ENCODE data around the gene ACKR3.

Gene ACKR3

DNA sequence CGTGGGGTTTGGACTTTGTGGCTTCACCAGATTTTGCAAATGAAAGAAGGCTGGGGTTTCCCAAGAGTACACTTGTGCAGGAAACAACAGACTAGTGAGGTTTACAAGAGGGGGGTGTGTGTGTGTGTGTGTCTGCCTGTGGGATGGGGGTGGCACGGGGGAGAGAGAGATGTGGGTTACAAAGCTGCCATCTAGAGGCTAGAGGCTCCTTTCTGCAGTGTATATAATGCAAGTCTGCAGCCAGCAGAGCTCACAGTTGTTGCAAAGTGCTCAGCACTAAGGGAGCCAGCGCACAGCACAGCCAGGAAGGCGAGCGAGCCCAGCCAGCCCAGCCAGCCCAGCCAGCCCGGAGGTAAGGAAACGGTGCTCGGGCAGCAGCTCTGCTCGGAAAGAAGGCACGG lies at the start of gene ACKR3:
TSS of gene ACKR3 (plus strand) at position 253 of the 401 bp plus-strand sequence. CDS start 10,641 bp downstream, outside the sequence.
- DNase-seq (ENCODE audit: low spot score) = no peak

DNA sequence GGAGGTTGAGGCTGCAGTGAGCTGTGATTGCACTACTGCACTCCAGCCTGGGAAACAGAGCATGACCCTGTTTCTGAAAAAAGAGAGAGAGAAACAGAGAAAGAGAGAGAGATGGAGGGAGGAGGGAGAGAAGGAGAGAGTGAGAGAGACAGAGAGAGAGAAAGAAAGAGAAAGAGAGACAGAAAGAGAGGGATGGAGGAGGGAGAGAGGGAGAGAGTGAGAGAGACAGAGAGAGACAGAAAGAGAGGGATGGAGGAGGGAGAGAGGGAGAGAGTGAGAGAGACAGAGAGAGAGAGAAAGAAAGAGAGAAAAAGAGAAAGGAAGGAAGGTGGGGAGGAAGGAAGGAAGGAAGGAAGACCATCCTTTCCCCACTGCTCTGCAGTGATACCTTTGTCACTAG lies 48.1 kb upstream of the ACKR3 start:
- no peak for DNase-seq (ENCODE audit: low spot score)

DNA sequence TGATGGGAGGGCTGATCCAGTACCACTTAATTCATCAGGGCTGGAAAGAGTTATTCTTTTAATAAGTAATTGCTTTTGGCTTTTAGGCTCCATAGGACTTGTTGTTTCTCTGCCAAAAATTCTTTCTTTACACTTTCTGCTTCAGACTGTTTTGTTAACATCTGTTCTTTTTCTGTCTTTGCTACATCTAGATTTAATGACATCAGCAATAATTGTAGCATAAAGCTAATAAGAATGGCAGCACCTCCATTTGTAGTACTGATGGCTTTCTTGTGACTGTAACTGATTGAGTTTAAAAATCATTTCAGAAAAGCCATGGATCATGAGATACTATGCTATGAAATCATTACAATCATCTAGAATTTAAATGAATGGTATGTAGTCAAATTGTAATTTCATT lies 46.4 kb upstream of the ACKR3 start:
- no peak for DNase-seq (ENCODE audit: low spot score)

DNA sequence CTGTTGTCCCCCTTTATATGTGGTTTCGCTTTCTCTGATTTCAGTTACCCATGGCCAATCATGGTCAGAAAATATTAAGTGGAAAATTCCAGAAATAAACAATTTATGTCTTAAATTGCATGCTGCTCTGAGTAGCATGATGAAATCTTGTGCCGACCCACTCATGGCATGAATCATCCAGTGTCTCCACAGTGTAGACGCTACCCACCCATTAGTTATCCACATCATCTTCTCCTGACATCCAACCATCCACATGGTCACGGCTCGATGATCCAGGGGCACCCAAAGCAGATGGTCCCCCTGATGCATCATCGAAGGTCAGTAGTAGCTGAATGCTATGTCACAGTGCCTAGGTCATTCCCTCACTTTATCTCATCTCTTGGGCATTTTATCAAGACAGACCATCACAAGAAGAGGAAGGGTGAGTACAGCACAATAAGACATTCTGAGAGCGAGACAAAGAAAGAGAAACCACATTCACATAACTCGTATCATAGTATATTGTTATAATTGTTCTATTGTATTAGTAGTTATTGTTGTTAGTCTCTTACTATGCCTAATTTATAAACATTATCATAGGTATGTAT lies 44.1 kb upstream of the ACKR3 start:
- no peak for DNase-seq (ENCODE audit: low spot score)

DNA sequence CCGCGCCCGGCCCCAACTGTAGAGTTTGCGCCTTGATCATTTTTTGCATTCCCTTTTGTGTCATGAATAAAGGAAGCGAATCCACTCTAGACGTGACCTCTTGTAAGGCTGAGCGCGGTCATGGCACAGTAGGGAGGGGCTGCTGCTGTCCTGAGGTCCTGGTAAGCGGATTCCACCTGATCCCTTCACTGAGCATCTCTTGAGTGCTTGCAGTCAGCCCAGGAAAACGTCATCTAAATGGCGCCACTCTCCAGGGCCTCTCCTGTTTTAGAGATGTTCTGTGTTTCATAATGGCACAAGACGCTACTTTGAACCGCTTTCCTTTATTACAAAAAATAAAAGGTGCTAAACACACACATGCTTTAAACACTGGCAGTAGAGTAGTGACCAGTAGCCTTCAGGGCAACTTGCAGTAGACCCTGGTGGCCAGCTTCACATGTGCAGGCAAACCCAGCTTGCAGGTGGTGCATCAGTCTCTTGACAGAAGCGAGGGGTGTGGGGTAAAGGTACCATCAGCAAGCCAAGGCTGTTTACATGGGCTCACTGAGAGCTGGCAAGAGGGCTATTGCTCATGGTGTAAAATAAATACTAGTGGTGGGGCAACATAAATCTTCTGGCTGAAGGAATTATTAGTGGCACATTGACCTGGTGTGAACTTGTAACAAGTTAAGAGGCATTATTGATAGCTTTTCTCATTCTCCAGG lies 43.0 kb upstream of the ACKR3 start:
- DNase-seq (ENCODE audit: low spot score) = no peak

DNA sequence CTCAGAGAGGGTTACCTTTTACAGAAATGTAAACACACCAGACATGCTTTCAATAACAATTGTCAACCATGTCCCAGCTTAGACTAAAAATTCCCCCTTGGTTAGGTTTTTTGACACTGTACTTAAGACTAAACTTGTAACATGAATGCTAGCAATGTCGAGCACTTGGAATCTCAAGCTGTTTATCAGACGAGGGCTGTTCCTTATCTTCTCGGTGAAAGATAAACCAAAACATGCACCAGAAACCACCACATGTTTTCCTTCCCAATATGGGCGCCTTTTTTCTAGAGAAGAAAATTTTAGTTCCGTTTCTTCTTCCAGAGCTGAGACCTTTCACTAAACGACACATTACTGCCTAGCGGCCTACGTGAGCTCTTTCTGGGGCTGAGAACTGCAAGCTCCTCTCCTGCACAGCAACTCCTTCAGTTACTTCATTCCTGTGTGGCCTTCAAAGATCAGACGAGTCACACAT lies 42.4 kb upstream of the ACKR3 start:
- no peak for DNase-seq (ENCODE audit: low spot score)

DNA sequence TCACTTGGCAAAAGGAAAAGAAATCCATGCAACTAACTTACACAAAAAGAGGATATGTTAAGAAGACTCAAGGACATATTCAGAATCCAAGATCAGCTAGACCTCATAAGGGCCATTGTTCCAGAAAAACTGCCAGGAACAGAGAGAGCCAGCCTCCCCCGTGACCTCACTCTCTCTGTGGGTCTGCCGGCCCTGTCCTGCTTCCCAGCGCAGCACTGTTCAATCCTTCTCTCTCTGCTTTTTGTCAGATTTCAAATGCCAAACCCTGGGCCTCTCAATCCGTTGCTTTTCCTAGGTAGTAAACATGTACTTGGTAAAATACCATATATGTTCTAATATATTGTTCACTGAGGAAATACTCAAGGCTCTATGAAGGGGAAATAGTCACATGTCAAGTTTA lies 40.0 kb upstream of the ACKR3 start:
- no peak for DNase-seq (ENCODE audit: low spot score)

DNA sequence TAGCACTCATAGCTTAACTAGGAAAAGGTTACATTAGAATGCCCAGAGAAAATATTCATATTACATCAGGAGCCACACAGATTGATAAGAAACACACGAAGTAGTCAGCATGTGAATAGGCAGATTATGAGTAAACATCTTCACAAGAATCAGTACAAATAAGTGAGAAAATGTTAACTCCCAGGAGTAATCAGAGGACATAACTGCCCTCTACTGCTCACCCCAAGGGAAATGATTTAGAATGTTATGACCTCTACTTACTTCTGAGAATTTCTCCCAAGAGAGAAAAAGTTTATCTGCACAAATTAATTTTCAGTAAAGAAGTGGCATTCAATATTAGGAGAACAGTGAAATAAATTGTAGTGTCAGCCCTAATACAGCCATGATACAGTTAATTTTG lies 39.1 kb upstream of the ACKR3 start:
- no peak for DNase-seq (ENCODE audit: low spot score)

DNA sequence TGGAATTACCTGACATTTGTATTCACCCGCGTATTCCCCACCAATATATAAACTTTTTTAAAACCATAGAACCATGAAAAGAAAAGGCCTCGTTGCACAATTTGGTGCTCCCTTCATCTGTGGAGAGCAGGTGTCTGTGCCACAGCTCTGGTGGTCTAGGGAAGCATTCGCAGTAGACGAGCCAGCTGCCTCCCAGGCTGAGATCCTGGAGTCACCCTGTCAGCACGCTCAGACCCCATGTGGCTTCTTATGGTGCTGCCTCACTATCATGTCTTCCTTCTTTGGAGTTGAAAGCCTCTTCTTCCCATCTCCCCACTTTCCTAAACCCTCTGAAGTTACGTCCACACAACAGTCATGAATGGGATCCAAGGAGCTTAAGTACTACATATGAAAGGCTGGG lies 38.4 kb upstream of the ACKR3 start:
- no peak for DNase-seq (ENCODE audit: low spot score)

DNA sequence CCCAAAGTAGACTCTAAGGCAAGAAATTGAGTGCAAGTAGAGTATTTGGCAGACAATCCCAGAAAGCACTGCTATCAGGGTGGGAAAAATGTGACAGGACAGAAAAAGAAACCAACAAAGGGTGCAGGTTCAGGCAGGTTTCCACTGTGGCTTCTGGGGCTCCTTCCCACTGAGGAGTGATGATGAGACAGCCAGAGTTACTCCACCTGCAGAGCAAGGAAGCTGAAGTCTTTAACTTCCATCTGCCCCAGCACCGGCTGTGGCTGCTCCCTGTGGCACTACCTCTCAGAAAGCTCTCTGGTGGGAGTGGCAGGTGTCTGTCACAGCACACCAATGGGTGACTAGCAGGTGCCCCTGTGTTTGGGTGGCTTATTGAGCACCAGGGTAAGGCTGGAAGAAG lies 37.6 kb upstream of the ACKR3 start:
- DNase-seq (ENCODE audit: low spot score) = no peak

DNA sequence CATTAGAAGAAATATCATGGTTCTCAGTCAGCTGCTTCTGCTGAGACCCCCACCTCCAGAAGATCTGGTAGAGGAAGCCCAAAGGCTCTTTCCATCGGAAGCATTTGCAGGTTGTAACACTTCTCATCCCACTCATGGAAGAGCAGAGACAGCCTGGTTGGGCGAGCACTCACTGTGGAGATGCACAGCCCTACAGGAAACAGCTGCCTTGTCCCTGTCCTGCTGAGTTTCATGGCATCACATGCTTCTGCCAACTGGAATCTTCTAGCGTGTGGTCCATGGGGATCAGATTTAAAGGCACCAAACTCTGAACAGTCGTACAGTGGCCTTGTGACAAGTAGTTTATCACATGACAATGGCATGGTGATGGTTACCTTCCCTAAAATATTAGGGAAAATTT lies 36.3 kb upstream of the ACKR3 start:
- no peak for DNase-seq (ENCODE audit: low spot score)

DNA sequence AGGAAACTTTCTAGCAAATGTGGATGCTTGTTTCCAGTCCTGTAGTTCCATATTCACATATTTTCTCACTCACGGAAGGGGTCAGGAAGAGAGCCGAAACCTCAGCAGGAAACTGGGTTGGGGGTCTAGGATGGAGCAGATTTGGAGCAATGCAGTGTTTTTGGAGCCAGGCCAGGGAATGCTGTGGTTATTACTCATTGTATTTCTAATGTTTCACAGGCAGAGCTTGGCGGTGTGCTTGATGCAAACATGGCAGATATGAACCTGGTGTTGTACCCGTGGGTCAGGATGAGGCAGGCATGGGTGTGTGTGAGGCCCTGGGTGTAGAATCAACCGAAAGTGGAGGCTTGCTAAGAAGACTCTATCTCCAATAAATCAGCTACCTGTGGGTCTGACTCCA lies 34.6 kb upstream of the ACKR3 start:
- DNase-seq (ENCODE audit: low spot score) = no peak

DNA sequence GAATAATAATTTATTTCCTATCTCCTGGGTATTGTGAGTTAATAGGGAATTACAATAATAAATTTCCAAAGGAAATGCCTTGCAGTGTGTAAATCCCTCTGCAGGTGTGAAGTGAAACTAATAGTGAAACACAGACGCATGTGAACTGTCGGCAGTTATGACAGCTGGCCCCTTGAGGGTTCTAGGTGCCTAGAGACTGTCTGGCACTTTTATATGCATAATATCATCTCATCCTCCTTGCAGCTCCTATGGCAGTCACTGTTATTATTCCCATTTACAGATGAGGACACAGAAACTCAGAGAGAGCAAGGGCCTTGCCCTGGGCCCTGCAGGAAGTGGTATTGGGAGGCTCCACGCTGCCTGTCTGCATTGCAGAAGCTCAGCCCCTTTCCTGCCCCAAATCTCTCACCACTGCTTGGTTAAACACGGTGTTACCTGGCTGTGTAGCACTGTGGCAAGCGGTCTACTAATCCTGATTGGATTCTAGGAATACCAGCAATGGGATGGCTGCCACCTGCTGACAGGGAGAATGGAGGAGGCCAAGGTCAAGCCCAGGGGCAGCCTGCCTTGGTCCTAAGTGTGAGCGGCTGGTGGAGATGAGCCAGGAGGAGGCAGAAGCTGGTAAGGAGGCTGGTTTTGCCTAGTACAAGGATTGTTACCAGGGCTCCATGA lies 32.8 kb upstream of the ACKR3 start:
- no peak for DNase-seq (ENCODE audit: low spot score)

DNA sequence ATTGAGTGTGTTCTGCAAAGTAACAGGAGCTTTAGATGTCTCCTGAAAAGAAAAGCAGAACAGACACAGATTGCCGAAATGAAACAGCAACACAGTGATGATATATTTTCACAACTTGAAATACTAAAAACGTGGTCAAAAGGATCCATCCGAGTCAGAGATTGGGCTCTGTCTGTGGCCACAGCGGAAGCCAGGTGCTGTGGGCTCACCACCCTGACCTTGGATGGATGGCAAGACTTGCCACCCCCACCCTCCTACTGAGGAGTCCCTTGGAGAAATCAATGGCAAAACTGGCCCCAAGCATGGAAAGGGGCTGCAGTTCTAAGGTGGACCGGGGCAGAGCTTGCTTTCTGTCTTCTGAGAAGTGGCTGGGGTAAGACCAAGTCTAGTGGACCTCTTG lies 31.4 kb upstream of the ACKR3 start:
- no peak for DNase-seq (ENCODE audit: low spot score)

DNA sequence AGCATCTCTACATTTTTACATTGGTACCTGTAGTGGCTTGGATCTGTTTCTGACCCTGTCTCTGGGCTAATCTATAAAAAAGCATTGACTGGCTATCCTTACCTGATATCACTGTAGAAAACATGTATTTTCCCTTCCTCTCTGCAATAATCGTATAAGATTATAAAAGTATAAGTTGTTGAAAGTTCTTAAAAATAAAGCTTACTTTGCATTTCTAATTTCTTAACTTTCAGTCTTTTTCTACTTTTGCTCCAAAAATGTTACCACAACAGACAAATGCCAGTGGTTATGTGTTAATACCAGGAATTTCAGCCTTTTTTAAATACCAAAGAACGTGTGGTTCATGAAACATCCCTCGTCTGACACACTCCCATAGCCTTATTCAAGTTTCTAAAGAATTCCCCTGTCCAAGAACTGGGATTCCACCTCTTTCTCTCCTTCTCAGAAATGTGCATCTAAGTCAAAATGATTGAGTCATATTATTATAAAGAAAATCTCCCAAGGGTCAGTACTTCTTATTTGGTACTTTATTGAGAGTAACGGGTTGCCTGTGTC lies 28.5 kb upstream of the ACKR3 start:
- no peak for DNase-seq (ENCODE audit: low spot score)

DNA sequence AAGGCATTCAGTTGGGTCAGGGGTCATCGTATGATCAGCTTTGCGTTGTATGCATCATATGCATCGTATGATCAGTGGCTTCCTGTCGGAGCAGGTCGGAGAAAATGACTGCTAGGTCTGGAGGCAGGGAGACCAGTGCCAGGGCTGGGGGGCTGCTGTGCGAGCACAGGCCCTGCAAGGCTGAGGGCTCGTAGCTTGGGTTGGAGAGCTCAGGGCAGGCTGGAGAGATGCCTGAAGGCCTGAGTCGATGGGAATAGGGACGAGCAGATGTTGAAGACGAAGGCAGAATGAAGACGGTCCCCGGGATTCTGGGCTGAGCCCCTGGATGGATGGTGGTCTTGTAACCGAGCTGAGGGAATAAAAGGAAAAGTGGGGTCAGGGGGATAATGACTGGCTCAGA lies 25.3 kb upstream of the ACKR3 start:
- no peak for DNase-seq (ENCODE audit: low spot score)

DNA sequence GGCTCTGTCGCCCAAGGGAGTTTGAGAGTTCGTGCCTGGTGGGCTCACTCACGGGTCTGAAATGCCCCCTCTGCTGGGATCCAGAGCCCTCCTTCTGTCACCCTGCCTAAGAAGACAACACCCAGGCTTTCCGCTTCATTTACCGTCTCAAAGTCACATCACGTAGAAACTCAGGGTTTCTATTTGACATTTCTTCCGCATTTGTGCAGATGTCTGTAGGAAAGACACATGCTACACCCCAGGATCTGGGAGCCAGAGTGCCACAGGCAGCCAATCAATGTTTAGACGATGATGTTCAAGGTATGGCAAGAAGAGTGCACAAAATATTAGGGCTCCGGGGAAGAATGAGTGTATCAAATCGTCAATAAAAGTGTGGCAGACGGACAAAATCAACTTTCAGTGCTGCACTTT lies 24.4 kb upstream of the ACKR3 start:
- DNase-seq (ENCODE audit: low spot score) = no peak

DNA sequence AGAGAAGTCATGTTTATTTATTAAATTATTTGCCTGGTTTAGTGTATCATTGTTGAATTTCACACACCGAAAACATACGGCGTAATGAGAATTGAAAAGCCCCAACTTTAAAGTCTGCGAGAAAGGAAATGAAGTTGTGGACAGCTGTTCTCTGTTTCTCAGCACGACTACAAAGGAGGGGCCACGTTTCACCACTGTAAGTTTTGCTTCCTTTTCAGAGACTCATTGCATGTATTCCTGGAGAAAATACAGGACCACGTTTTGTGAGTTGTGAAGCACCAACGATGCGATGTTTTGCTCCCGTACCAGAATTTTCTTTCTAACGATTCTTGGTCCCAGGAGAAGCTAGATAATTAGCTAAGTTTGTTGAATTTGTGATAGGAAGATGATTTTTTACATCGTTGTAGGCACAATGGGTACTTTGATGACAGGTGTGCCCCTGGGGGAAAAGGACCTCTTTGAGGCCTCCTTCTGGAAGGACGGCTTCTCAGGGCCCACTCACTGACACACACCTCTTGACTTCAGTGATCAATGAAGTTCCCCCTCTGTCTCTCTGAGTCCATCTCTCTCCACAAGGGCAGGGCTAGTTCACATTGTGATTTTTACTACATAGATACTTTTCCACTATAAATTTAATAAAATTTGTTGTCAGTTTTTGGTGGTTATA lies 23.7 kb upstream of the ACKR3 start:
- no peak for DNase-seq (ENCODE audit: low spot score)

DNA sequence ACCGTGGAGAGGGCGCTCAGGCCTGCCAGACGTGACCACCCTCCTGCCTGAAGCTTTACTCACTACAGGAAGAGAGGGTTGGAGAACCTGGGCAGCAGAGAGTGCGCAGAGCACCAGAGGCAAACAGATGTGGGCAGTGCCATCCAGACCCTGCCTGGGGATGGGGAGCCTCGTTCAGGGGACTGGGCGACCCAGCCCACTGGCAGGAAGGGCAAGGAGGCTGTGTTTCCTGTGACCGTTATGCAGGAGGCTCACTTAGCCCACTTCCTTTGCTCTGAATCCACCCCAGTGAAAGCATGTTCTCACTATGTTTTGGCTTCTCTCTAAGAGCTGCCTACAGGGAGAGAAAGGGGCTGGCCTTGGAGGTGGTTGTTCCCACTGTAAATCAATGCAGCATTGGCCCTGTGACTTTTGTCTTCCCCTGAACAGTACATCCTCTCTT lies 23.0 kb upstream of the ACKR3 start:
- no peak for DNase-seq (ENCODE audit: low spot score)

DNA sequence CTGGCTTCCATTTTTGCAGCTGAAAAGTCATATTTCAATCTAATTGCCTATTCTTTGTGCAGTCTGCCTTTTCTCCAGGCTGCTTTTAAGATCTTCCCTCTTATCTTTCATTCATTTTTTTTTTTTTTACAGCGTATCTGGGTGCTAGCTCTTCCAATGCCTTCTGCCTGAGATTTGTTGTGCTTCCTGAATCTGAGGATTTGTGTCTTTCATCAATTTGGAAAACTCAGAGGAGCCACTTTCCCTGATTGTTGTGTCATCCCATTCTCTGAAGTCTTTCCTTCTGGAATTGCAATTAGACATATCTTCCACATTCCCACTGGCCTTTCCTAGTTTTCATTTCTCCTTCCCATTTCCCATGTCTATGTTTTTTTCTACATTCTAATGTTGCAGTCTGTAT lies 21.9 kb upstream of the ACKR3 start:
- no peak for DNase-seq (ENCODE audit: low spot score)

DNA sequence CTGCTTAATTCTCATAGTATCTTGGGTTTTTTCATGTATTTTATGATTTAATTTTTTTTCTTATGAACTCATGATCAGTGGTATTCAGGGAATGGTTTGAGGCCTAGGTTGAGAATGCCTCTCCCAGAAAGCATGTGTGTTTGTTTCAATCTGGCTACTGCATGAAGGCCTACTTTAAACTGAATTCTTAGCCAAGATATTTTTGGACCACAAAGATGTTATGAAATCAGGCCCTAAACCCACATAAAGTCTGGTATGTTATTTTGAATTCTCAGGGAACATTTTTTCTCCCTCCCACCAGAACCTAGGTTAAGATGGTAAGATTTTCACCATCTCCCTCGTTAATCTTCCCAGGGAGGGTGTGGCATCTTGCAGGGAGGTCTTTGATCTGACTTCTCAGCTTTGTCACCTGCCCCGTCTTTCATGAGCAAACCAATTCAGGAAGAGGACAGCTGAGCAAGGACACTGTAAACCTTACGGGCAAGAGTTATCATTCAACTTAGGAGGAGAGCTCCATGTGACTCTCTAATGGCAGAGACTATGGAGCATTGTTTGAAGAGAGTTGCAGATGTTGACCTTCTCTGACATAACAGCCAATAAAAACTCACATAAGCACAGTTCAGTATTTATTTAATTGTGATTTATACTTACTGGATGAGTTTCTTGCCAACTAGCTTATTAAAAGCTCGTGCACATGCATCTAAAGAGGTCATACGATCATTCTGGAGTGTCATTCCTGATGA lies 21.3 kb upstream of the ACKR3 start:
- no peak for DNase-seq (ENCODE audit: low spot score)

DNA sequence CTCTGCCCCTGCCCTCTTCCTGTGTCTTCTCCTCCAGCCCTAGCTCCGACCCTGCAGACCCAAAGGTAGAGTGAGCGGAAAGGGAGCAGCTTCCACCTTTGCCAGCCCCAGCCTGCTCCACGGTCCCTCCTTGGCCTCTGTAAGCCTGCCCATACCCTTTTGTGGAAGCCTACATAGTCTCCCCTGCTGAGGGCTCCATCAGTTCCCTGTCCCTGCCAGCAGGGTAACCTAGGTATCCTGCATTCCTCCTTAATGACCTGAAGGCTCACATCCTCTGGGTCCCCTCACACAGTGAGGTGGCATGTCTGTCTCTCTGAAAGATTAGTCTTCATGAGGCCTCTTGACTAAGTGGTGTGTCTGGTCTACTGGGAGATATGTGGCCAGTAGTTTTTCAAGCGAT lies 20.5 kb upstream of the ACKR3 start:
- no peak for DNase-seq (ENCODE audit: low spot score)

Measured in hepatic stellate cell (primary cell).